Stimulated activated CD8-positive, alpha-beta memory T cell treated with anti-CD3 and anti-CD28 coated beads, Interleukin-7, amount 100 ng/mL, for 48 hours (primary cell): ENCODE measurements around the gene TMEM151B.
"Not testable (repeated sequence)": the region's sequence is repeated elsewhere in the genome, so short reads cannot be mapped to it uniquely, and the experiment has no call there.

Source experiments
- DNase-seq, 2 donors: peaks; one replicate each; pipeline ENCODE4 v3.0.0-alpha.2; 2020; ENCODE audit warnings: low read depth in 1 of 2; ENCODE audit errors: extremely low read depth in 1 of 2

TMEM151B gene

GRCh38 chr6:44301782-44302564 is 31.7 kb downstream of the TMEM151B start:
- DNase-seq: no peak

- DNase-seq: no peak
Measured at GRCh38 chr6:44302856-44303255, 32.6 kb downstream of the TMEM151B start.

- DNase-seq: no peak
Measured at GRCh38 chr6:44303842-44304241, 33.6 kb downstream of the TMEM151B start.

- DNase-seq: no peak
Measured at GRCh38 chr6:44304282-44305199, 34.3 kb downstream of the TMEM151B start.

- DNase-seq: no peak
Measured at GRCh38 chr6:44305200-44305725, 35.0 kb downstream of the TMEM151B start.

GRCh38 chr6:44306710-44307109 is 36.5 kb downstream of the TMEM151B start:
- DNase-seq: no peak

GRCh38 chr6:44307217-44307616 is 37.0 kb downstream of the TMEM151B start:
- DNase-seq: no peak

- DNase-seq: no peak
Measured at GRCh38 chr6:44309092-44309491, 38.8 kb downstream of the TMEM151B start.

- DNase-seq: no peak
Measured at GRCh38 chr6:44309631-44310030, 39.4 kb downstream of the TMEM151B start.

GRCh38 chr6:44310241-44310640 is 40.0 kb downstream of the TMEM151B start:
- no peak for DNase-seq

- DNase-seq: no peak
Measured at GRCh38 chr6:44311304-44311703, 41.1 kb downstream of the TMEM151B start.

- DNase-seq: no peak
Measured at GRCh38 chr6:44311767-44312166, 41.5 kb downstream of the TMEM151B start.

GRCh38 chr6:44312901-44313788 is 42.9 kb downstream of the TMEM151B start, which contains the start of gene AARS2:
Gene AARS2, minus strand, starts transcription at chr6:44313347. Its CDS starts 24 bp downstream, at chr6:44313323.
- peak; percentile 82 to 83 for DNase-seq

- not testable (repeated sequence) for DNase-seq
Measured at GRCh38 chr6:44314657-44315056, 44.4 kb downstream of the TMEM151B start.

GRCh38 chr6:44315516-44315915 is 45.3 kb downstream of the TMEM151B start:
- no peak for DNase-seq

GRCh38 chr6:44315951-44316350 is 45.7 kb downstream of the TMEM151B start:
- DNase-seq: no peak

GRCh38 chr6:44316481-44316880 is 46.2 kb downstream of the TMEM151B start:
- DNase-seq: no peak

- DNase-seq: not testable (repeated sequence)
Measured at GRCh38 chr6:44317136-44317631, 46.9 kb downstream of the TMEM151B start.

- no peak for DNase-seq
Measured at GRCh38 chr6:44321210-44321609, 51.0 kb downstream of the TMEM151B start.

- no peak for DNase-seq
Measured at GRCh38 chr6:44327096-44327495, 56.8 kb downstream of the TMEM151B start.
